ENCODE measurements around the gene NEK9.

Gene NEK9

GRCh38 chr14:75049136-75049535 is 77.7 kb downstream of the NEK9 start:
- Histone ChIP-seq H3K36me3 (ENCODE audit: control insufficient read depth, insufficient read depth, low read length) (no peaks in the 10 kb centered on the region), H3K4me3 (replicated peaks; ENCODE audit: low read depth, low read length) (no peak overlapping the region), H3K27me3 (replicated peaks; ENCODE audit: control insufficient read depth, insufficient read depth, low read length) (no peaks in the 10 kb centered on the region)
- DNase-seq (ENCODE audit: extremely low read depth, insufficient read length): no peak
- no peak for TF ChIP-seq CTCF (IDR thresholded peaks at IDR 0.05; ENCODE audit: insufficient read depth, low read length, poor library complexity, severe bottlenecking)

GRCh38 chr14:75048101-75048500 is 78.7 kb downstream of the NEK9 start:
- H3K4me3 ChIP-seq (replicated peaks; ENCODE audit: low read depth, low read length): no peak overlapping the region
- no peak for TF ChIP-seq CTCF (IDR thresholded peaks at IDR 0.05; ENCODE audit: insufficient read depth, low read length, poor library complexity, severe bottlenecking)
- DNase-seq (ENCODE audit: extremely low read depth, insufficient read length): no peak
- H3K36me3 ChIP-seq (ENCODE audit: control insufficient read depth, insufficient read depth, low read length): no peaks in the 10 kb centered on the region
- H3K27me3 ChIP-seq (replicated peaks; ENCODE audit: control insufficient read depth, insufficient read depth, low read length): no peaks in the 10 kb centered on the region

- Histone ChIP-seq H3K4me3 (replicated peaks; ENCODE audit: low read depth, low read length) (no peak overlapping the region), H3K36me3 (ENCODE audit: control insufficient read depth, insufficient read depth, low read length) (no peaks in the 10 kb centered on the region), H3K27me3 (replicated peaks; ENCODE audit: control insufficient read depth, insufficient read depth, low read length) (no peaks in the 10 kb centered on the region)
- DNase-seq (ENCODE audit: extremely low read depth, insufficient read length): no peak
- TF ChIP-seq CTCF (IDR thresholded peaks at IDR 0.05; ENCODE audit: insufficient read depth, low read length, poor library complexity, severe bottlenecking): no peak
Measured at GRCh38 chr14:75047506-75047905, 79.3 kb downstream of the NEK9 start.

- Histone ChIP-seq H3K27me3 (replicated peaks; ENCODE audit: control insufficient read depth, insufficient read depth, low read length) (no peaks in the 10 kb centered on the region), H3K36me3 (ENCODE audit: control insufficient read depth, insufficient read depth, low read length) (peaks cover 2% of the 10 kb centered on the region; the same call in 1 of the 2 replicates), H3K4me3 (replicated peaks; ENCODE audit: low read depth, low read length) (no peak overlapping the region)
- DNase-seq (ENCODE audit: extremely low read depth, insufficient read length): no peak
- no peak for TF ChIP-seq CTCF (IDR thresholded peaks at IDR 0.05; ENCODE audit: insufficient read depth, low read length, poor library complexity, severe bottlenecking)
Measured at GRCh38 chr14:75046899-75047298, 79.9 kb downstream of the NEK9 start.

- peaks cover 2% of the 10 kb centered on the region; the same call in 1 of the 2 replicates for H3K36me3 ChIP-seq (ENCODE audit: control insufficient read depth, insufficient read depth, low read length)
- no peak overlapping the region for H3K4me3 ChIP-seq (replicated peaks; ENCODE audit: low read depth, low read length)
- H3K27me3 ChIP-seq (replicated peaks; ENCODE audit: control insufficient read depth, insufficient read depth, low read length): no peaks in the 10 kb centered on the region
- no peak for TF ChIP-seq CTCF (IDR thresholded peaks at IDR 0.05; ENCODE audit: insufficient read depth, low read length, poor library complexity, severe bottlenecking)
- DNase-seq (ENCODE audit: extremely low read depth, insufficient read length): no peak
Measured at GRCh38 chr14:75046275-75046674, 80.6 kb downstream of the NEK9 start.

GRCh38 chr14:75044752-75045151 is 82.1 kb downstream of the NEK9 start:
- Histone ChIP-seq H3K4me3 (replicated peaks; ENCODE audit: low read depth, low read length) (no peak overlapping the region), H3K27me3 (replicated peaks; ENCODE audit: control insufficient read depth, insufficient read depth, low read length) (no peaks in the 10 kb centered on the region), H3K36me3 (ENCODE audit: control insufficient read depth, insufficient read depth, low read length) (peaks cover 2% of the 10 kb centered on the region; the same call in 1 of the 2 replicates)
- TF ChIP-seq CTCF (IDR thresholded peaks at IDR 0.05; ENCODE audit: insufficient read depth, low read length, poor library complexity, severe bottlenecking): no peak
- no peak for DNase-seq (ENCODE audit: extremely low read depth, insufficient read length)
